Psoas muscle (tissue), 8 donors: ENCODE measurements around the gene MEMO1. TPM values are rescaled to one million over a fixed set of nuclear protein-coding genes. Genes with fewer than 3 reads are reported as not detected.
A peak's percentile ranks its signal among the peaks of the same experiment; 100 is the strongest.
"Not testable (repeated sequence)": the region's sequence is repeated elsewhere in the genome, so short reads cannot be mapped to it uniquely, and the experiment has no call there.

Source experiments
- ATAC-seq, 4 donors: fragments of 200-7000 bp; cut with Tn5 transposase; one replicate each; pipeline ENCODE4 v1.9.1; 2020; ENCODE audit warnings: moderate library complexity in 3 of 4, mild to moderate bottlenecking in 2 of 4
- DNase-seq, 2 donors: peaks; one replicate each; pipeline ENCODE4 v3.0.0-alpha.2; 2020
- H3K27ac ChIP-seq: fragments of 200-600 bp; one replicate; pipeline ENCODE4 v1.8.0; 2022
- H3K27me3 ChIP-seq, 3 donors: fragments of 200-600 bp in 1 of 3; one replicate each; pipeline versions ENCODE4 v1.6.1 to v1.8.0; 2013 to 2022; ENCODE audit warnings: low read length in 2 of 3, mild to moderate bottlenecking in 2 of 3, moderate library complexity in 1 of 3; ENCODE audit not compliant: insufficient read depth in 3 of 3
- H3K36me3 ChIP-seq, 2 donors: fragments of 200-600 bp in 1 of 2; one replicate each; pipeline versions ENCODE4 v1.6.1 to v1.8.0; 2013 to 2022; ENCODE audit warnings: low read depth in 1 of 2, mild to moderate bottlenecking in 1 of 2, moderate library complexity in 1 of 2; ENCODE audit not compliant: insufficient read depth in 1 of 2
- H3K4me1 ChIP-seq: fragments of 200-600 bp; one replicate; pipeline ENCODE4 v1.8.0; 2022
- H3K4me3 ChIP-seq: fragments of 200-600 bp; one replicate; pipeline ENCODE4 v1.8.0; 2022; ENCODE audit warnings: mild to moderate bottlenecking
- H3K9me3 ChIP-seq: fragments of 200-600 bp; one replicate; pipeline ENCODE4 v1.8.0; 2022
- CTCF ChIP-seq: fragments of 200-600 bp; IDR thresholded peaks from one replicate; pipeline ENCODE4 v1.8.0; 2022; ENCODE audit warnings: antibody characterized with exemption
- WGBS, 3 donors: extraction: QIAGEN DNeasy Blood & Tissue Kit; methylation state at CpG; one replicate each; pipeline versions ENCODE4 v1.1.6 to v1.1.7; 2013; 5-methylcytosine and 5-hydroxymethylcytosine counted together
- intact Hi-C, 2 donors: fragments of 100-400 bp; cut with DNase I; formaldehyde crosslinking; loops; one replicate each; pipeline versions ENCODE4 v1.11.0 to v1.14.2; 2022
- long read RNA-seq, 2 donors: library from polyadenylated mRNA; unstranded; transcript quantifications; one replicate each; pipeline ENCODE4 v2.0.0, GENCODE V29; 2021
- polyA plus RNA-seq, 3 donors: library from polyadenylated mRNA; stranded (reverse); fragments of 200-250 nt; gene quantifications; one replicate each; pipeline ENCODE4 v1.2.3, GENCODE V29; 2013
- total RNA-seq, 4 donors: library from RNA; stranded (reverse); fragmentation: NEBNext Ultra II Directional in 2 of 4; extraction: Animal tissue kit (Norgen Biotek cat#: 25700) in 2 of 4; gene quantifications; one replicate each; pipeline versions ENCODE4 v1.2.1 to v1.2.4, GENCODE V29; 2021 to 2023
- donor health status: healthy with polysubstance abuse.
- donor health status: DM: no; HTN: no; CAD: no; lungs with moderate emphysema.
- donor health status: Bipolar disorder and iron deficiency.
- donor health status: healthy.
- donor health status: DM: yes; HTN: yes; CAD: no.
- donor health status: DM: no; HTN: no; CAD: no.
- donor health status: DM: no; HTN: no; CAD: no.
- donor health status: DM: yes; HTN: yes; CAD: no.

Gene MEMO1
- total RNA-seq (10 to 100 TPM; 46.1 to 71.6 (median 56.3) TPM), polyA plus RNA-seq (10 to 100 TPM; 40.0 to 86.8 (median 56.0) TPM)
- long read RNA-seq, donor 1, full-length matches to known transcripts: 24 of 41 reads
- long read RNA-seq, donor 1, partial matches to known transcripts: 8 of 41 reads
- long read RNA-seq, donor 1, other reads (novel, unspliced or antisense): 9 of 41 reads
- long read RNA-seq, donor 2, full-length matches to known transcripts: 36 of 66 reads
- long read RNA-seq, donor 2, partial matches to known transcripts: 9 of 66 reads
- long read RNA-seq, donor 2, other reads (novel, unspliced or antisense): 21 of 66 reads

- Histone ChIP-seq H3K4me3 (peak within 1 kb of the TSS; percentile 98), H3K36me3 (peaks cover 0 to 16% of the 10 kb centered on the region in 2 donors), H3K4me1 (peaks cover 21% of the 10 kb centered on the region), H3K27ac (peak within 1 kb of the TSS; percentile 97), H3K27me3 (no peaks in the 10 kb centered on the region), H3K9me3 (no peaks in the 10 kb centered on the region)
- DNase-seq (peak; percentile 94 to 96), ATAC-seq (peak; percentile 88 to 93 (median 92))
- 1% methylated on average over 19 to 57 of the region's 57 CpGs for WGBS, 3 donors
- no peak for TF ChIP-seq CTCF
- intact Hi-C loops: loop anchor here (2.0 to 10.0 kb wide), 3 partner anchors 51 to 154 kb away; partner anchors contain the start of genes SPAST (in 2 of the 2) and SLC30A6 (in 1 of the 2)
These were observed at the start of gene MEMO1 for GRCh38 chr2:32010670-32011484. Gene MEMO1 (minus strand): TSS chr2:32011008. CDS start chr2:32010247, 761 bp downstream.

GRCh38 chr2:32060266-32060665, 49.5 kb upstream of the MEMO1 start:
- intact Hi-C loops: loop anchor here in 1 of 2 donors (5.0 kb wide), 1 partner anchor 48 kb away; the partner anchor contains the start of gene MEMO1
- Histone ChIP-seq H3K27me3 (no peaks in the 10 kb centered on the region), H3K36me3 (no peaks in the 10 kb centered on the region), H3K4me3 (no peak overlapping the region), H3K4me1 (peaks cover 14% of the 10 kb centered on the region), H3K9me3 (no peaks in the 10 kb centered on the region), H3K27ac (no peak overlapping the region)
- no peak for ATAC-seq
- WGBS, 3 donors: 91 to 94% (median 94%) methylated on average over 2 of the region's 2 CpGs
- no peak for TF ChIP-seq CTCF
- no peak for DNase-seq

GRCh38 chr2:32058130-32058529, 47.3 kb upstream of the MEMO1 start:
- no peak overlapping the region for H3K4me3 ChIP-seq
- intact Hi-C loops: no loop called here
- 93 to 98% (median 95%) methylated on average over 2 of the region's 2 CpGs for WGBS, 3 donors
- H3K9me3 ChIP-seq: no peaks in the 10 kb centered on the region
- no peak for DNase-seq
- ATAC-seq: no peak
- no peak for TF ChIP-seq CTCF
- no peak overlapping the region for H3K27ac ChIP-seq
- H3K27me3 ChIP-seq: no peaks in the 10 kb centered on the region
- no peaks in the 10 kb centered on the region for H3K36me3 ChIP-seq
- peaks cover 6% of the 10 kb centered on the region for H3K4me1 ChIP-seq

- H3K36me3 ChIP-seq, H3K27me3 ChIP-seq, intact Hi-C loops, ATAC-seq, H3K27ac ChIP-seq, H3K4me1 ChIP-seq, DNase-seq, H3K4me3 ChIP-seq, H3K9me3 ChIP-seq: not testable (repeated sequence)
- WGBS, 3 donors: 65 to 90% (median 73%) methylated on average over 3 of the region's 3 CpGs
These were observed 43.8 kb upstream of the MEMO1 start for GRCh38 chr2:32054583-32054982.

- Histone ChIP-seq H3K4me1 (no peaks in the 10 kb centered on the region), H3K27ac (no peak overlapping the region), H3K27me3 (no peaks in the 10 kb centered on the region), H3K4me3 (no peak overlapping the region), H3K36me3 (no peaks in the 10 kb centered on the region), H3K9me3 (no peaks in the 10 kb centered on the region)
- no peak for ATAC-seq
- DNase-seq: no peak
- TF ChIP-seq CTCF: no peak
- intact Hi-C loops: no loop called here
- 93 to 94% (median 94%) methylated on average over 11 of the region's 11 CpGs for WGBS, 3 donors
These were observed 41.1 kb upstream of the MEMO1 start for GRCh38 chr2:32051836-32052439.
